Erythroblast (primary cell): Measurements from ENCODE around the gene RGS19.

Experiments used
- GATA1 ChIP-seq: IDR thresholded peaks from 2 replicates; pipeline ENCODE4 v1.6.1; 2011; ENCODE audit warnings: low read depth, mild to moderate bottlenecking, control low read depth, low read length, moderate library complexity
- POLR2A ChIP-seq: IDR thresholded peaks from 2 replicates; pipeline ENCODE4 v1.6.1; 2011; ENCODE audit warnings: mild to moderate bottlenecking, low read length

DNA sequence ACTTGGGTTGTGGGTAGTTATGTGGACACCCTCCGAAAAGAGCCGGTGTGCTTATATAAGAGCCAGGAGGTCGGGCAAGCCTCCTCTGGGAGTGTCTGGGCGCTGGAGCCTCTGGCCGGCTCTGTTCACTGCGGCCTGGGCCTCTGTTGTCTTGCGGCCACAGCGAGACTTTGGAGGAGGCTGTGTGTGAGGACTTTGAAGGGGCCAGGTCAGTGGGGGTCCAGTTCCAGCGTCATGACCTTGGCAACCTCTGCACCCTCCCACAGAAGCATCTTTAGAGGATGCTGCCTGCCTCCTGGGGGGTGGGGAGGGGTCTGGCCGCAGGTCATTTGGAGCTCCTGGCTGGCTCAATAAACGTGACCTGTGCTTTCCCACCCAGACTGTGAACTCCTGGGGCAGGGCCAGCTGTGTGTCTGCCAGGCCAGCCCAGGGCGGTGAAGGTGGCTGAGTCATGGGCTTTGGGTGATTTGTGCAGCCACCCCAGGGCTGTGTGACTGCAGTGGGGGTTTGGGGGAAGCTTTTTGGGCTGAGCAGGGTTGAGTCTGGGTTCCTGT is 15.1 kb downstream of the RGS19 start:
- TF ChIP-seq POLR2A (no peak), GATA1 (no peak)
